ENCODE data around the gene KMT2E. TPM values are rescaled to one million over a fixed set of nuclear protein-coding genes. Genes with fewer than 3 reads are reported as not detected.
A peak's percentile ranks its signal among the peaks of the same experiment; 100 is the strongest.

KMT2E gene
- total RNA-seq, 1 experiment from 2014 or later: 63.1 TPM

GRCh38 chr7:104992306-104992705, 21.7 kb upstream of the KMT2E start:
- TF ChIP-seq CTCF (IDR thresholded peaks at IDR 0.05; ENCODE audit: insufficient read depth in 1 of 2, low read depth in 1 of 2, low read length in 1 of 2, severe bottlenecking in 1 of 2, unreplicated experiment in 1 of 2): no peak
- Mint-ChIP-seq H3K9me3 (ENCODE audit: unreplicated experiment) (no peaks in the 10 kb centered on the region), H3K27ac (ENCODE audit: unreplicated experiment) (peak overlapping the region; percentile 32), H3K4me1 (ENCODE audit: low read depth, unreplicated experiment) (peaks cover 17% of the 10 kb centered on the region), H3K36me3 (ENCODE audit: insufficient read depth, unreplicated experiment) (peaks cover 71% of the 10 kb centered on the region), H3K27me3 (ENCODE audit: insufficient read depth, unreplicated experiment) (no peaks in the 10 kb centered on the region), H3K4me3 (ENCODE audit: unreplicated experiment) (no peak overlapping the region)
- H3K4me3 ChIP-seq (ENCODE audit: low read depth, low read length): no peak overlapping the region
- no TSS peak for BruUV-seq (replicated peaks)
- POLR2A ChIA-PET: no interaction called here
- H3K36me3 ChIP-seq (ENCODE audit: control insufficient read depth, insufficient read depth, low read length): no peaks in the 10 kb centered on the region
- no peak for DNase-seq
- no peaks in the 10 kb centered on the region for H3K27me3 ChIP-seq (replicated peaks; ENCODE audit: control insufficient read depth, insufficient read depth, low read length)
- no peaks in the 10 kb centered on the region for H3K9me3 ChIP-seq
- CTCF ChIA-PET: interaction anchor here (1.0 kb wide), 1 partner anchor 21 kb away, joined by 3 read pairs; no protein-coding TSS in a partner anchor
- intact Hi-C loops (cut with micrococcal nuclease; ENCODE audit: unreplicated experiment): no loop called here
- H3K4me1 ChIP-seq: peaks cover 42% of the 10 kb centered on the region

GRCh38 chr7:104993217-104993862, 20.7 kb upstream of the KMT2E start:
- Histone ChIP-seq H3K9me3 (no peaks in the 10 kb centered on the region), H3K4me1 (peaks cover 50% of the 10 kb centered on the region), H3K27me3 (replicated peaks; ENCODE audit: control insufficient read depth, insufficient read depth, low read length) (no peaks in the 10 kb centered on the region), H3K36me3 (ENCODE audit: control insufficient read depth, insufficient read depth, low read length) (no peaks in the 10 kb centered on the region), H3K4me3 (ENCODE audit: low read depth, low read length) (no peak overlapping the region)
- no peak overlapping the region for H3K4me3 Mint-ChIP-seq (ENCODE audit: unreplicated experiment)
- POLR2A ChIA-PET: interaction anchor here (0.6 kb wide), 1 partner anchor 33 kb away, joined by 12 read pairs; no protein-coding TSS in a partner anchor
- H3K36me3 Mint-ChIP-seq (ENCODE audit: insufficient read depth, unreplicated experiment): peaks cover 71% of the 10 kb centered on the region
- no peaks in the 10 kb centered on the region for H3K27me3 Mint-ChIP-seq (ENCODE audit: insufficient read depth, unreplicated experiment)
- TF ChIP-seq CTCF (IDR thresholded peaks at IDR 0.05; ENCODE audit: insufficient read depth in 1 of 2, low read depth in 1 of 2, low read length in 1 of 2, severe bottlenecking in 1 of 2, unreplicated experiment in 1 of 2): no peak
- H3K9me3 Mint-ChIP-seq (ENCODE audit: unreplicated experiment): no peaks in the 10 kb centered on the region
- CTCF ChIA-PET: interaction anchor here (1.0 kb wide), 1 partner anchor 20 kb away, joined by 3 read pairs; no protein-coding TSS in a partner anchor
- BruUV-seq (replicated peaks): no TSS peak
- H3K27ac Mint-ChIP-seq (ENCODE audit: unreplicated experiment): peak overlapping the region; percentile 32
- H3K4me1 Mint-ChIP-seq (ENCODE audit: low read depth, unreplicated experiment): peaks cover 17% of the 10 kb centered on the region
- intact Hi-C loops (cut with micrococcal nuclease; ENCODE audit: unreplicated experiment): no loop called here
- no peak for DNase-seq

GRCh38 chr7:104998040-104998752, 15.8 kb upstream of the KMT2E start:
- H3K4me3 ChIP-seq (ENCODE audit: low read depth, low read length): no peak overlapping the region
- no peak for DNase-seq
- no peaks in the 10 kb centered on the region for H3K27me3 ChIP-seq (replicated peaks; ENCODE audit: control insufficient read depth, insufficient read depth, low read length)
- CTCF ChIA-PET: no interaction called here
- POLR2A ChIA-PET: interaction anchor here (0.5 kb wide), 1 partner anchor 9 kb away, joined by 3 read pairs; no protein-coding TSS in a partner anchor
- no peaks in the 10 kb centered on the region for H3K27me3 Mint-ChIP-seq (ENCODE audit: insufficient read depth, unreplicated experiment)
- peaks cover 76% of the 10 kb centered on the region for H3K36me3 Mint-ChIP-seq (ENCODE audit: insufficient read depth, unreplicated experiment)
- H3K27ac Mint-ChIP-seq (ENCODE audit: unreplicated experiment): peak overlapping the region; percentile 64
- no peaks in the 10 kb centered on the region for H3K9me3 Mint-ChIP-seq (ENCODE audit: unreplicated experiment)
- H3K36me3 ChIP-seq (ENCODE audit: control insufficient read depth, insufficient read depth, low read length): no peaks in the 10 kb centered on the region
- peaks cover 50% of the 10 kb centered on the region for H3K4me1 ChIP-seq
- TF ChIP-seq CTCF (IDR thresholded peaks at IDR 0.05; ENCODE audit: insufficient read depth in 1 of 2, low read depth in 1 of 2, low read length in 1 of 2, severe bottlenecking in 1 of 2, unreplicated experiment in 1 of 2): no peak
- no peak overlapping the region for H3K4me3 Mint-ChIP-seq (ENCODE audit: unreplicated experiment)
- no peaks in the 10 kb centered on the region for H3K9me3 ChIP-seq
- peaks cover 37% of the 10 kb centered on the region for H3K4me1 Mint-ChIP-seq (ENCODE audit: low read depth, unreplicated experiment)
- BruUV-seq (replicated peaks): no TSS peak
- intact Hi-C loops (cut with micrococcal nuclease; ENCODE audit: unreplicated experiment): no loop called here

All from Caco-2 (cell line).